Endothelial cell of umbilical vein (primary cell): ENCODE data around the gene PDGFRA. TPM values are rescaled to one million over a fixed set of nuclear protein-coding genes. Genes with fewer than 3 reads are reported as not detected.

Experiments used
- BruUV-seq: library from RNA; stranded (reverse); fragments of 400-500 nt; replicated peaks from 2 replicates; lab custom pipeline; 2021; lab: Mats Ljungman, UMichigan
- CTCF ChIA-PET: fragments of 300-600, 350-600 bp; sonication (Branson Sonifier 250); formaldehyde crosslinking; loops from one replicate; lab custom pipeline; 2021; ENCODE audit warnings: antibody characterized with exemption, inconsistent platforms; lab: Charles Lee
- POLR2A ChIA-PET: fragments of 300-600, 350-600 bp; sonication (Branson Sonifier 250); formaldehyde crosslinking; loops from one replicate; lab custom pipeline; 2021; ENCODE audit warnings: antibody characterized with exemption, inconsistent platforms; lab: Charles Lee
- DNase-seq: peaks from one replicate; pipeline ENCODE4 v3.0.0-alpha.2; 2011; ENCODE audit warnings: low read depth, low spot score
- FAIRE-seq: peaks from 2 replicates; lab custom pipeline; 2011; peaks lifted over from hg19 to GRCh38; lab: Jason Lieb, UNC
- H2AFZ ChIP-seq: 2 replicates; pipeline ENCODE4 v1.6.0; 2012; ENCODE audit warnings: low read depth, low read length, control low read depth, inconsistent platforms
- H3K27ac ChIP-seq: 2 replicates; pipeline ENCODE4 v1.5.1; 2011; ENCODE audit warnings: low read depth, mild to moderate bottlenecking, control low read depth, low read length, moderate library complexity; ENCODE audit not compliant: insufficient read depth
- H3K27me3 ChIP-seq, 2 experiments: 2 replicates each; pipeline versions ENCODE4 v1.6.0 to v1.6.1; 2011; ENCODE audit warnings: low read length in 2 of 2, mixed read lengths in 1 of 2; ENCODE audit not compliant: control insufficient read depth in 2 of 2, insufficient read depth in 2 of 2
- H3K36me3 ChIP-seq, 2 experiments: 2 replicates in 1 of 2; 3 replicates in 1 of 2; pipeline ENCODE4 v1.5.1; 2011; ENCODE audit warnings: low read length in 2 of 2, mild to moderate bottlenecking in 1 of 2, moderate library complexity in 1 of 2; ENCODE audit not compliant: control insufficient read depth in 2 of 2, insufficient read depth in 2 of 2; ENCODE audit errors: extremely low read depth in 1 of 2
- H3K4me1 ChIP-seq: 3 replicates; pipeline ENCODE4 v1.5.1; 2011; ENCODE audit warnings: mild to moderate bottlenecking, low read length; ENCODE audit not compliant: control insufficient read depth, insufficient read depth; ENCODE audit errors: extremely low read depth
- H3K4me2 ChIP-seq: 2 replicates; pipeline ENCODE4 v1.6.1; 2011; ENCODE audit warnings: low read length, control low read depth, mixed read lengths; ENCODE audit not compliant: insufficient read depth
- H3K4me3 ChIP-seq, 3 experiments: fragments of 200-600 bp in 1 of 3; sonication (generic), shearing (Covaris generic) in 1 of 3; replicated peaks in 1 of 3; 2 replicates each; pipeline ENCODE4 v1.5.1; 2011 to 2016; ENCODE audit warnings: control low read depth in 3 of 3, low read length in 3 of 3, mild to moderate bottlenecking in 2 of 3, inconsistent platforms in 1 of 3, low read depth in 1 of 3, moderate library complexity in 1 of 3; ENCODE audit not compliant: insufficient read depth in 1 of 3
- H3K79me2 ChIP-seq: 2 replicates; pipeline ENCODE4 v1.6.0; 2012; ENCODE audit warnings: low read length, inconsistent platforms; ENCODE audit not compliant: control insufficient read depth, insufficient read depth
- H3K9ac ChIP-seq: replicated peaks from 2 replicates; pipeline ENCODE3; 2011; ENCODE audit warnings: low read length, control low read depth; ENCODE audit not compliant: insufficient read depth; ENCODE audit errors: extremely low read depth
- H3K9me1 ChIP-seq: replicated peaks from 3 replicates; pipeline ENCODE4 v1.6.0; 2011; ENCODE audit warnings: mild to moderate bottlenecking, low read length; ENCODE audit not compliant: control insufficient read depth, insufficient read depth; ENCODE audit errors: extremely low read depth
- H3K9me3 ChIP-seq: replicated peaks from 2 replicates; pipeline ENCODE4 v1.5.1; 2012; ENCODE audit warnings: low read length, inconsistent platforms; ENCODE audit not compliant: control insufficient read depth, insufficient read depth
- H4K20me1 ChIP-seq: replicated peaks from 2 replicates; pipeline ENCODE3; 2011; ENCODE audit warnings: mild to moderate bottlenecking, low read length; ENCODE audit not compliant: control insufficient read depth, insufficient read depth; ENCODE audit errors: extremely low read depth
- EZH2 ChIP-seq: IDR thresholded peaks from 2 replicates; pipeline ENCODE4 v1.6.1; 2012; ENCODE audit warnings: borderline replicate concordance, low read depth, mild to moderate bottlenecking, moderate library complexity, low read length, inconsistent platforms; ENCODE audit not compliant: severe bottlenecking
- FOS ChIP-seq: IDR thresholded peaks from 2 replicates; pipeline ENCODE4 v1.6.1; 2011; ENCODE audit warnings: mild to moderate bottlenecking, low read length, moderate library complexity, borderline replicate concordance; ENCODE audit not compliant: insufficient read depth
- GATA2 ChIP-seq: IDR thresholded peaks from 2 replicates; pipeline ENCODE4 v1.7.0; 2011; ENCODE audit warnings: low read depth, mild to moderate bottlenecking, moderate library complexity, mixed read lengths, low read length; ENCODE audit not compliant: insufficient read length, insufficient read depth
- JUN ChIP-seq: IDR thresholded peaks from 2 replicates; pipeline ENCODE4 v1.6.1; 2011; ENCODE audit warnings: borderline replicate concordance, low read depth; ENCODE audit not compliant: insufficient read length, insufficient read depth
- MYC ChIP-seq: IDR thresholded peaks from one replicate; pipeline ENCODE4 v1.6.1; 2011; ENCODE audit warnings: mild to moderate bottlenecking, low read depth, low read length
- POLR2A ChIP-seq: IDR thresholded peaks from 2 replicates; pipeline ENCODE4 v1.6.1; 2012; ENCODE audit warnings: low read depth, mild to moderate bottlenecking, control low read depth, low read length
- POLR2AphosphoS5 ChIP-seq: IDR thresholded peaks from 2 replicates; pipeline ENCODE4 v1.6.1; 2012; ENCODE audit warnings: low read depth, mild to moderate bottlenecking, control low read depth, low read length, moderate library complexity; ENCODE audit not compliant: insufficient read depth
- dilution Hi-C: fragments of 300-500 bp; cut with MboI; formaldehyde crosslinking; loops from one replicate; pipeline ENCODE4 v1.15.0; 2019; ENCODE audit warnings: low sequenced_read_pairs; ENCODE audit not compliant: extremely low pct_ligation_motif_present
- intact Hi-C: fragments of 100-400 bp; cut with micrococcal nuclease; formaldehyde crosslinking; loops from one replicate; pipeline ENCODE4 v1.10.0; 2022
- polyA plus RNA-seq, 4 experiments: library from polyadenylated mRNA; depleted of rRNA in 3 of 4; stranded (reverse) in 3 of 4; unstranded in 1 of 4; fragments of >200 nt; gene quantifications; 2 replicates each; pipeline versions ENCODE4 v1.2.1 to v1.2.3, GENCODE V29; 2011 to 2012; ENCODE audit warnings: missing spikeins in 1 of 4
- total RNA-seq: library from RNA; stranded (reverse); gene quantifications from 2 replicates; pipeline ENCODE4 v1.2.3, GENCODE V29; 2021
- TF ChIP-seq, protein P1 (sequence below): IDR thresholded peaks from 2 replicates; pipeline ENCODE4 v1.6.1; 2011; ENCODE audit not compliant: insufficient read depth, insufficient read length
- TF ChIP-seq, protein P2 (sequence below), 2 donors: IDR thresholded peaks; 1 replicate in 1 of 2; 2 replicates in 1 of 2; pipeline ENCODE4 v1.5.1; 2011; ENCODE audit warnings: low read length in 2 of 2, mild to moderate bottlenecking in 2 of 2, moderate library complexity in 2 of 2, control low read depth in 1 of 2, inconsistent platforms in 1 of 2, low read depth in 1 of 2; ENCODE audit not compliant: insufficient read depth in 1 of 2; ENCODE audit errors: extremely low read depth in 1 of 2

The PDGFRA gene
- total and polyA plus RNA-seq, 2 donors (not counting 3 experiments of a cell fraction or from before 2014, with no cell fraction given): 0.19 to 0.55 TPM

DNA sequence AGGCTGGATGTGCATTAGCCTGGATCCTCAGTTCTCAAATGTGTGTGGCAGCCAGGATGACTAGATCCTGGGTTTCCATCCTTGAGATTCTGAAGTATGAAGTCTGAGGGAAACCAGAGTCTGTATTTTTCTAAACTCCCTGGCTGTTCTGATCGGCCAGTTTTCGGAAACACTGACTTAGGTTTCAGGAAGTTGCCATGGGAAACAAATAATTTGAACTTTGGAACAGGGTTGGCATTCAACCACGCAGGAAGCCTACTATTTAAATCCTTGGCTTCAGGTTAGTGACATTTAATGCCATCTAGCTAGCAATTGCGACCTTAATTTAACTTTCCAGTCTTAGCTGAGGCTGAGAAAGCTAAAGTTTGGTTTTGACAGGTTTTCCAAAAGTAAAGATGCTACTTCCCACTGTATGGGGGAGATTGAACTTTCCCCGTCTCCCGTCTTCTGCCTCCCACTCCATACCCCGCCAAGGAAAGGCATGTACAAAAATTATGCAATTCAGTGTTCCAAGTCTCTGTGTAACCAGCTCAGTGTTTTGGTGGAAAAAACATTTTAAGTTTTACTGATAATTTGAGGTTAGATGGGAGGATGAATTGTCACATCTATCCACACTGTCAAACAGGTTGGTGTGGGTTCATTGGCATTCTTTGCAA is 67.6 kb downstream of the PDGFRA start:
- Histone ChIP-seq H3K4me2 (no peak overlapping the region), H3K9me3 (no peaks in the 10 kb centered on the region), H2AFZ (no peak overlapping the region), H3K27me3 (peaks cover 0 to 15% of the 10 kb centered on the region in 2 experiments), H3K36me3 (no peaks in the 10 kb centered on the region), H3K79me2 (no peaks in the 10 kb centered on the region), H4K20me1 (no peaks in the 10 kb centered on the region), H3K27ac (no peak overlapping the region), H3K9me1 (no peaks in the 10 kb centered on the region), H3K4me3 (no peak overlapping the region), H3K4me1 (no peaks in the 10 kb centered on the region), H3K9ac (no peak overlapping the region)
- DNase-seq (peak; percentile 31), FAIRE-seq (no peak)
- ChIA-PET POLR2A (no interaction called here), CTCF (no interaction called here)
- intact Hi-C loops (no loop called here), dilution Hi-C loops (no loop called here)
- BruUV-seq: no TSS peak
- no peak for TF ChIP-seq JUN
- peak; percentile 19 for TF ChIP-seq EZH2

DNA sequence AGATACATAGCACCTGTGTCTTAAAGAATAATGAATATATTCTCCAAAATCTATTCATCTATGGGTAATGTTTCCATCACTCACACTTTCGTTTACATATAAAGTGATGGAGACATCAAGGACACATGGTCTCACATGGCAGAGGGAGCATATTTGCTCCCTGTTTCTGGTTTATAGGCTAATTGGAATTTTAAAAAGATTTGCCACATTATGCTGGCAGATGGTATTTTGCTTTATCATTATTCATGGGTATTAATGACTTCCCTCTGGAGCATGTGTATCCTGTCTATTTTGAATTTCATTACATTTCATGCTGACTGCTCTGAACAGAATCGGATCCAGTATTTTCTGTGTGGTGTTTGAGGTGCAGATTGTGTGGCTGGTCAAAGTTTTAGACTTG is 79.0 kb downstream of the PDGFRA start:
- POLR2A ChIA-PET: no interaction called here
- Histone ChIP-seq H3K36me3 (no peaks in the 10 kb centered on the region), H3K27me3 (peaks cover 5 to 13% of the 10 kb centered on the region in 2 experiments), H3K9me3 (no peaks in the 10 kb centered on the region), H3K4me3 (no peak overlapping the region), H3K27ac (no peak overlapping the region), H2AFZ (no peak overlapping the region), H3K4me2 (no peak overlapping the region), H3K79me2 (no peaks in the 10 kb centered on the region), H3K9me1 (no peaks in the 10 kb centered on the region), H3K4me1 (no peaks in the 10 kb centered on the region), H3K9ac (no peak overlapping the region), H4K20me1 (no peaks in the 10 kb centered on the region)
- intact Hi-C loops: no loop called here
- dilution Hi-C loops: no loop called here
- no TSS peak for BruUV-seq
- CTCF ChIA-PET: interaction anchor here (1.9 kb wide), 1 partner anchor 10 kb away, joined by 6 read pairs; no protein-coding TSS in a partner anchor
- FAIRE-seq (no peak), DNase-seq (no peak)
- TF ChIP-seq POLR2AphosphoS5 (no peak), POLR2A (no peak), GATA2 (no peak), MYC (no peak), EZH2 (no peak), FOS (no peak), JUN (no peak)
- TF ChIP-seq, protein P1, sequence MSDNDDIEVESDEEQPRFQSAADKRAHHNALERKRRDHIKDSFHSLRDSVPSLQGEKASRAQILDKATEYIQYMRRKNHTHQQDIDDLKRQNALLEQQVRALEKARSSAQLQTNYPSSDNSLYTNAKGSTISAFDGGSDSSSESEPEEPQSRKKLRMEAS: no peak
- TF ChIP-seq, protein P2, sequence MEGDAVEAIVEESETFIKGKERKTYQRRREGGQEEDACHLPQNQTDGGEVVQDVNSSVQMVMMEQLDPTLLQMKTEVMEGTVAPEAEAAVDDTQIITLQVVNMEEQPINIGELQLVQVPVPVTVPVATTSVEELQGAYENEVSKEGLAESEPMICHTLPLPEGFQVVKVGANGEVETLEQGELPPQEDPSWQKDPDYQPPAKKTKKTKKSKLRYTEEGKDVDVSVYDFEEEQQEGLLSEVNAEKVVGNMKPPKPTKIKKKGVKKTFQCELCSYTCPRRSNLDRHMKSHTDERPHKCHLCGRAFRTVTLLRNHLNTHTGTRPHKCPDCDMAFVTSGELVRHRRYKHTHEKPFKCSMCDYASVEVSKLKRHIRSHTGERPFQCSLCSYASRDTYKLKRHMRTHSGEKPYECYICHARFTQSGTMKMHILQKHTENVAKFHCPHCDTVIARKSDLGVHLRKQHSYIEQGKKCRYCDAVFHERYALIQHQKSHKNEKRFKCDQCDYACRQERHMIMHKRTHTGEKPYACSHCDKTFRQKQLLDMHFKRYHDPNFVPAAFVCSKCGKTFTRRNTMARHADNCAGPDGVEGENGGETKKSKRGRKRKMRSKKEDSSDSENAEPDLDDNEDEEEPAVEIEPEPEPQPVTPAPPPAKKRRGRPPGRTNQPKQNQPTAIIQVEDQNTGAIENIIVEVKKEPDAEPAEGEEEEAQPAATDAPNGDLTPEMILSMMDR (IDR thresholded peaks at IDR 0.05; ENCODE audit: extremely low read depth in 1 of 2, insufficient read depth in 1 of 2, low read depth in 1 of 2, low read length in 2 of 2): no peak
